ENCODE results near the gene CLTB. TPM values are rescaled to one million over a fixed set of nuclear protein-coding genes. Genes with fewer than 3 reads are reported as not detected.

CLTB gene, protein sequence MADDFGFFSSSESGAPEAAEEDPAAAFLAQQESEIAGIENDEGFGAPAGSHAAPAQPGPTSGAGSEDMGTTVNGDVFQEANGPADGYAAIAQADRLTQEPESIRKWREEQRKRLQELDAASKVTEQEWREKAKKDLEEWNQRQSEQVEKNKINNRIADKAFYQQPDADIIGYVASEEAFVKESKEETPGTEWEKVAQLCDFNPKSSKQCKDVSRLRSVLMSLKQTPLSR
- 75.3 to 132 TPM (median 128 TPM) in 5 replicates for total RNA-seq (2022; extraction: Qiagen RNA extraction; ENCODE audit: low read depth)

DNA sequence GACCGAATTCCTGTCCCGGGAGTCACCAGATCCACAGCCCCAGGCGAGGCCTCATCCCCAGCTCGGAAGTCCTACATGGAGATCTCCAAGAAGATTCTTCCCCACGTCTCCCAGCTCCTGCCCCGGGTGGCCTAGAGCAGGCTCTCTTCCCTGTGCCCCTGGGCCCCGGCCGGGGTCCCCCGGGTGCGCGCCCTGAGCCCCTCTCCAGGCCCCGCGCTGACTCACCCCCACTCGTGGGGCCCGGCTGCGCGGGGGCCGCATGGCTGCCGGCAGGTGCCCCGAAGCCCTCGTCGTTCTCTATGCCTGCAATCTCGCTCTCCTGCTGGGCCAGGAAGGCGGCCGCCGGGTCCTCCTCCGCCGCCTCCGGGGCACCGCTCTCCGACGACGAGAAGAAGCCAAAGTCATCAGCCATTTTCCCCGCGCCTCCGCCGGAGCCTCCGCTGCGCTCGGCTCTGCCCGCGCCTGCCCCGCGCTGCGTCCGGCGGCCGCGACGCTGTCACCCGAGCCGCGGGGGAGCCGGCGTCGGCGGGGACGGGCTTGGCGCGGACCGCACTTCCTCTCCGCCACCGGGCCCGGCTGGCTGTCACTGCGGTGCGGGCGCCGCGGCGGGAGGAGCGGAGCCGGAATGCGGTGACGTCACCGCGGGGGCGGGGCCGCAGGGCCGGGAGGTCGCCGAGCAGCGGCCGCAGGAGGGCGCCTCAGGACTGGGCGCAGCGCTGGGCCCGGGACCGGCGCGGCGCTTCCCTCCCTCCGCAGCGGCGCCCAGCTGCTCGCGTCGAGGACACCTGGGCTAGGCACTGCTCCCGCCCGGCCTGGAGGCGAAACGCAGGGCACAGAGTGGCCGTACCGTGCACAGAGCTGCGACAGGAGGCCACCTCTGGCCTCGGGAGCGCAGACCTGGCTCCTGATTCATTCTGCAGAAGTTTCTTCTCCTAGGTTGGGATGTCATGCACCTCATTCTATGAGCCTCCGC is at the start of gene CLTB:
Gene CLTB (minus strand): TSS at position 588 of the 973 bp plus-strand sequence. CDS start 176 bp downstream, at position 412.

DNA sequence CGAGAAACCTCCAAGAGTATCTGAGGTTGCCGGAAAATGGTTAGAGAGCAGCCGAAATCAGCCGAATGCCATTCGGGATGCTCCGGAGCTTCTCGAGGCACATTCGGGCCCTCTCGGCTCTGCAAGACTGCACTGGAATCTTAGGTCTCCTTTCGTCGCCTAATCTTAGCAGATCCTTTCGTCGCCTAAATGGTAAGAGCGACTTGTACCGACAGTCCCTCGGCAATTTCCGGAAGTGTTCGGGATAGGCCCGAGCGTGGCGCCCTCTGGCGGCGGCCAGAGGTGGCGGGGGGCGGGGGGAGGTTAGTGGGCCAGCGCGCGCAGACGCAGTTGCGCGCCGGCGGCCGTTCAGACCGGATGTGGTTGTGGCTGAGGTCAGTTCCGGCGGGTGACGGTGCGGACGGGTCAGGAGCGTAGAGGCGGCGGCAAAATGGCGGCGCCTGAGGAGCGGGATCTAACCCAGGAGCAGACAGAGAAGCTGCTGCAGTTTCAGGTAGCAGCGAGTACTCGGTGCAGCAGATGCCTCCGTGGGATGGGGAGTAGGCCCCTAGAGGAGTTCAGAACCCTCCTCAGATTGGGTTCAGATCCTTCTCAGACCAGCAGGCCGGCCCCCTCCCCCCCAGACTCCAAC is 31.8 kb upstream of the CLTB start, which contains the start of gene FAF2:
Gene FAF2 (plus strand): TSS at position 408 of the 631 bp plus-strand sequence. CDS start 23 bp downstream, at position 431.

GRCh38 chr5:176388444-176389134 is 27.8 kb downstream of the CLTB start, which contains the start of the genes HIGD2A and NOP16:
TSS of gene HIGD2A (plus strand) at chr5:176388751. CDS start at chr5:176388820, 69 bp downstream.
TSS of gene NOP16 (minus strand) at chr5:176388598. CDS start at chr5:176388539, 59 bp downstream.

DNA sequence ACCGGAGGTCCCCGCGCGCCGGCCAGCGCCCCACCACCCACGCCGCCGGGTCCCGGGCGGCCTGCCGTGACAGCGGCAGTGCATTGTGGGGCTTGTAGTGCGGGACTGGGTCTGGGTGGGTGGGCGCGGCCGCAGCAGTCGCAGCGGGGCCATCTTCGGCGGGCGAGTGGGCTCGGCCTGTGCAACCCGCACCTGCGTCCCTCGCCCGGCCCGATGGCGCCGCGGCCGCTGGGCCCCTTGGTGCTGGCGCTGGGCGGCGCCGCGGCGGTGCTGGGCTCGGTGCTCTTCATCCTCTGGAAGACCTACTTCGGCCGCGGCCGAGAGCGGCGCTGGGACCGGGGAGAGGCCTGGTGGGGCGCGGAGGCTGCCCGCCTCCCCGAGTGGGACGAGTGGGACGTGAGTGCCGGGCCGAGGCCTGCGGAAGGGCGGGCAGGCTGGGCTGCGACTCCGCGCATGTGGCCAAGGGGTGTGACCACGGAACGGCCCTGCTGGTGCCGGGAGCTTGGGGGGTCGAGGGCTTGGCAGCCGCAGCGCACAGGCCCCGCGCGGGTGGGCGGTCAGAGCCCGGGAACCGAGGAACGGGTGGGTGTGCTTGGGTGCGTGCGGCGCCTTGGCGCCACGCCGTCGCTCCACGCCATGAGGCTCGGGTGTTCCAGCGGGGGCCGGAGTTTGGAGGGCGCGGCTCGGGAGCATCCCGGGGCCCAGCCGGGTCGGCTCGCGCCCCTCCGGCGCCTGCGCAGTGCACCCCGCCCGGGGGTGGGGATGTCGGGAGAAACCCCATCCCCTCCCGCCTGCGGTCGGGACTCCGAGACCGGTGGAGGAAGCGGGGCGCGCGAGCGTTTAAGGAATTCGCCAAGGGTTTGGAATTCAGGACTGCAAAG is 50.7 kb downstream of the CLTB start, which contains the start of gene ARL10:
Gene ARL10 (plus strand): TSS at position 137 of the 881 bp plus-strand sequence. CDS start 77 bp downstream, at position 214.

DNA sequence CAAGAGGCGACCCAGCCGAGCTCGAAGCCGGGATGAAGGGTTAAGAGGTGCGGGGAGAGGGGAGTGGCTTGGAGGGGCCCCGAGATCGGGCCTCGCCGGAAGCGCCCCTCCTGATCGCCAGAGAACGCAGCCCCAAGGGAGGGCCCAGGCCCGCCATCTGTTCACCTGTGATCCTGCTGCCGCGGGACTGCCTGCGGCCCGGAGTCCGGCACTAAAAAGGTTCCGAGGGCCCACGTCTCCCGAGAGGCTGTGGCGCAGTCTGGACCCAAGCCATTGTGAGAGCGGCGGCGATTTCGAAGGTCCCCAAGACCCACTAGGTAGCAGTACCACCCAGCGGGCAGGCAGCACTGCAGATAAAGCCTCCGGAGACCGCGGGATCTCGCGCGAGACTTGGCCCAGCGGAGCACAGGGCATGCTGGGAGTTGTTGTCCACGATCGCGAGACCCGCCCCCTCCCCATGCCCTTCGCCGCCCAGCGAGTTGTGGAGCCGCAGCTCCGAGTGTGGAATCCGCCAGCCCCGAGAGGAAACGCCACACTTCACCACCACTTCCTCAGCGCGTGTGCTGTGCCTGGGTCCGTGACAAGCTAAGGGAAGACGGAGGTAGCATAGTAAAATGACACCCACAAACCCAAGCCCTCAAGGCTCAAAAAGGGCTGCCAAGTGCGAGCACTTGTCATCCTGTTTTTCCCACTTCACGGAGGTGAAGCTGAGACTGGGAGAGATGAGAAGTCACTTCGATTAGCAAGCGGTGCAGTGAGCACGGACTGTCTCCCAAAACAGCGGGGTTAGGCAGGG is 54.7 kb downstream of the CLTB start, which contains the start of gene KIAA1191:
Gene KIAA1191 (minus strand): TSS at position 328 of the 796 bp plus-strand sequence. CDS start 2,256 bp downstream, outside the sequence.

Other genes with a start within 250 kb of the CLTB start
- 10.9 to 14.9 TPM (median 13.5 TPM) in 5 replicates for gene SIMC1, start 178.1 kb downstream of the CLTB start, total RNA-seq (2022; extraction: Qiagen RNA extraction; ENCODE audit: low read depth)
- gene KIAA1191, start 54.8 kb downstream of the CLTB start, total RNA-seq (2022; extraction: Qiagen RNA extraction; ENCODE audit: low read depth), result 63.5 to 87.1 TPM (median 76.1 TPM) in 5 replicates
- gene ARL10, start 51.1 kb downstream of the CLTB start, total RNA-seq (2022; extraction: Qiagen RNA extraction; ENCODE audit: low read depth), result 0.02 to 1.2 TPM (median 0.10 TPM) in 5 replicates
- gene NOP16, start 27.9 kb downstream of the CLTB start, total RNA-seq (2022; extraction: Qiagen RNA extraction; ENCODE audit: low read depth), result 109 to 138 TPM (median 126 TPM) in 5 replicates
- gene HIGD2A, start 27.8 kb downstream of the CLTB start, total RNA-seq (2022; extraction: Qiagen RNA extraction; ENCODE audit: low read depth), result 227 to 279 TPM (median 258 TPM) in 5 replicates
- gene FAF2, start 31.8 kb upstream of the CLTB start, total RNA-seq (2022; extraction: Qiagen RNA extraction; ENCODE audit: low read depth), result 44.2 to 53.4 TPM (median 47.5 TPM) in 5 replicates
- 22.0 to 41.5 TPM (median 37.5 TPM) in 5 replicates for gene RNF44, start 120.9 kb upstream of the CLTB start, total RNA-seq (2022; extraction: Qiagen RNA extraction; ENCODE audit: low read depth)
- 0.05 to 0.21 TPM (median 0.09 TPM) in 4 of 5 replicates, not detected in the other for gene CDHR2, start 132.8 kb upstream of the CLTB start, total RNA-seq (2022; extraction: Qiagen RNA extraction; ENCODE audit: low read depth)
- 7.3 to 10.8 TPM (median 10.2 TPM) in 5 replicates for gene GPRIN1, start 193.6 kb upstream of the CLTB start, total RNA-seq (2022; extraction: Qiagen RNA extraction; ENCODE audit: low read depth)
- 0.53 to 1.4 TPM (median 1.2 TPM) in 5 replicates for gene SNCB, start 214.0 kb upstream of the CLTB start, total RNA-seq (2022; extraction: Qiagen RNA extraction; ENCODE audit: low read depth)
- not detected in 5 replicates for gene EIF4E1B, start 214.1 kb upstream of the CLTB start, total RNA-seq (2022; extraction: Qiagen RNA extraction; ENCODE audit: low read depth)
- gene TSPAN17, start 230.9 kb upstream of the CLTB start, total RNA-seq (2022; extraction: Qiagen RNA extraction; ENCODE audit: low read depth), result 45.8 to 68.2 TPM (median 62.5 TPM) in 5 replicates